Measurements from ENCODE around the gene ANK3. TPM values are rescaled to one million over a fixed set of nuclear protein-coding genes. Genes with fewer than 3 reads are reported as not detected.

Gene ANK3
- polyA plus RNA-seq (2012; ENCODE audit: insufficient read depth, insufficient read length) = not detected

DNA sequence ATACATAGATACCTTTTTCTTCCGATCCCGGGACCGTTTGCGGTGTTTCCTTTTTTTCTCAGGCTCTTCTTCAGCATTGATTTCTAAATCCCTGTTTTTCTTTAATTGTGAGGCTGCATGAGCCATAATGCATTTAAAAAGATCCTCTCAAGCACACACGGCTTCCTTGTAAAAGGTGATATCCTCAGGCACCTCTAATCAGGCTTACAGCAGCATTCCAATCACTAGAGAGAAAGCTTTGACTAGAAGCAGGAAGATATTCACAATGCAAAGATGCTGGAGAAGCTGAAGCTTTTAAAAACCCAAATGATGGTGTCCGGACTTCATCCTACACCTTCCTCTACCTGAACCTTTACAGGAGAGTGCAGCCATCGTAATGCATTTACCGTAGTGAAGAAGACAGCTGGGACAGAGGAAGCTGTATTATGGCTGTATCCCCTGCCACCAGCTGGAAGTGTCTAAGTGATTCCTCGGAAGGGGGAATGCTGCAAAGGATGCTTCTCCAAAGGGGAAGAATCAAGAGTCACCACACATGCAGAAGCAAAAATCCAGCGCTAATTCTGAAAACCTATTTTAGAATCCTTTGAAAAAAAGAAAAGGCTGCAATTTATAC is at the start of gene ANK3:
TSS of gene ANK3 (minus strand) at position 463 of the 613 bp plus-strand sequence. CDS start at position 126, 337 bp downstream.
- H3K4me3 ChIP-seq (ENCODE audit: low read length) = no peak within 1 kb of the TSS
- DNase-seq (ENCODE audit: low read depth, low spot score) = no peak

DNA sequence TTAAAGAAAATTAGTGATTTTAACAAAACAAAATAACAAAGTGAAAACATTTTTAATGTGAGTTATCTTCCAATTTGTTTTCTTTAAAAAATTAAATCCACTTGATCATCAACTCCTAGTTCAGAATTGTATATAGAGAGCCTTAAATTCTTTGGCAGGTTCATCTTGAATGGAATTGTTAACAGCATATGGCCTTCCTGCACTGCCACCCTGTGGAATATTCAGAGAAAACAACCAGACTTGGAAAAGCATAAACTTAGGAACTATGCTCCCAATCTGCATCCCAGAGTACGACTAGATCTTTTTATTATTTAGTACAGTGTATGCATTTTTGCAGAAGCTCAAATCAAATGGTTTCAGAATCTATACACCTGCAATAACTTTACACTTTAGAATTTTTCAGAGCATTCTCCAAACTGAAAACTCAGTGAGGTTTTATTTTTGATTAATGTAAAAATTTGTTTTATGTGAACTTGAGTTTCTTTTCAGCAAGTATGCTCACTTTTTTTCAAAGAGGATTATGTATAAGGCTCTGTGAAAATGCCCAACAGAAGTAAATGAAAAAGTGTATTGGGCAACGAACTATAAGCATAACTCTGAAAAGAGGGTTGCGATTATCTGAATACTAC is 44.9 kb upstream of the ANK3 start:
- no peak overlapping the region for H3K4me3 ChIP-seq (ENCODE audit: low read length)
- DNase-seq (ENCODE audit: low read depth, low spot score) = peak; percentile 10

DNA sequence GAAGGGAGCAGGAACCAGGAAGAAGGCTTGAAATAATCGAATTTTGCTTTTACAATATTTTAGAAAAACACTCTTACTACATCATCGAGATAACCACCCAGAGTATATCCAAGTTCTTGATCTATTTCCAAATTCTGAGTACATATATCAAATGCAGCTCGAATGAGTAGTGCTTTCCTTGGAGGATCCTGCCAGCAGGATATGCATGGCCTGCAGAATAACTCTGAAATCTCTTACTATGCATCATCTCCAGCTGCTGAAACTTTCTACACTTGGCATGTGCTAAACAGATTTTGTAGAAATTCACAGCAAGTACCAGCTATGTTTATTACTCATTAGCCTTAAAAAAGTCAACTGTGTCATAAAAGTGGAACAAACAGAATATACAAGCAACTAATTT is 44.0 kb upstream of the ANK3 start:
- H3K4me3 ChIP-seq (ENCODE audit: low read length) = no peak overlapping the region
- no peak for DNase-seq (ENCODE audit: low read depth, low spot score)

DNA sequence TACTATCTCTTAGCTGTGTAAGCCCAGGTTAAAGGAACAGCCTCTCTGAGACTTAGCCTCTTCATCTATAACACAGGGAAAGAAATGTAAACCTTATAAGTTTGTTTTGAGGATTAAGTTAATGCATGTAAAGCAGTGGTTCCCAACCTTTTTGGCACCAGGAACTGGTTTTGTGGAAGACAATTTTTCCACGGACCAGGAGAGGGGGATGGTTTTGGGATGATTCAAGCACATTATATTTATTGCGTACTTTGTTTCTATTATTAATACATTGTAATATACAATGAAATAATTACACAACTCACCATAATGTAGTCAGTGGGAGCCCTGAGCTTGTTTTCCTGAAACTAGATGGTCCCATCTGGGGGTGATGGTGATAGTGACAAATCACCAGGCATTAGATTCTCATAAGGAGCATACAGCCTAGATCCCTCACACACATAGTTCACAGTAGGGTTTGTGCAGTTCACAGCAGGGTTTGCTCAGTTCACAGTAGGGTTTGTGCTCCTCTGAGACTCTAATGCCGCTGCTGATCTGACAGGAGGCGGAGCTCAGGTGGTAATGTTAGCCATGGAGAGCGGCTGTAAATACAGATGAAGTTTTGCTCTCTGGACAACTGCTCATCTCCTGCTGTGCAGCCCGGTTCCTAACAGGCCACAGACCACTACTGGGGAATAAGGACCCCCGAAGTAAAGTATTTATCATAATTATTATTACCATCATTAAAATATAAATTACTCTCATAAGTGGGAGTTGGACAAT is 41.3 kb upstream of the ANK3 start:
- no peak for DNase-seq (ENCODE audit: low read depth, low spot score)
- no peak overlapping the region for H3K4me3 ChIP-seq (ENCODE audit: low read length)

DNA sequence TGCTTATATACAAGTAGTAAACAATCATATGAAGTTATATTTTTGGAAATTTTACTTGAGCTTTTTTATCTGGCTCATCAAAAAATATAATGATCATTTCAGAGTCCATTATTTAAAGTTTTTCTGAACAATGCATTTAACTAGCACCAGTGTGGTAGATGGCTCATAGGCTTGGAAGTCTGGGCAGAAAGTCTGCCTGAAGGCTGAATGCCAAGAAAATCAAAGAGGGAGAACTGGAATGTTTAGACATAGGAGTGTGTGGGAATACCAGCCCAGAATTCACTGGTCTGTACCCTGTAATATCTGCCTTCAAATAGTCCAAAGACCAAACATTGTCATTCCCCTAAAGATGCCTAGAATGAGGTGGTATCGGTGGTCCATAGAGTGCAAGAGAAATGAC is 40.3 kb upstream of the ANK3 start:
- H3K4me3 ChIP-seq (ENCODE audit: low read length) = no peak overlapping the region
- DNase-seq (ENCODE audit: low read depth, low spot score) = no peak

DNA sequence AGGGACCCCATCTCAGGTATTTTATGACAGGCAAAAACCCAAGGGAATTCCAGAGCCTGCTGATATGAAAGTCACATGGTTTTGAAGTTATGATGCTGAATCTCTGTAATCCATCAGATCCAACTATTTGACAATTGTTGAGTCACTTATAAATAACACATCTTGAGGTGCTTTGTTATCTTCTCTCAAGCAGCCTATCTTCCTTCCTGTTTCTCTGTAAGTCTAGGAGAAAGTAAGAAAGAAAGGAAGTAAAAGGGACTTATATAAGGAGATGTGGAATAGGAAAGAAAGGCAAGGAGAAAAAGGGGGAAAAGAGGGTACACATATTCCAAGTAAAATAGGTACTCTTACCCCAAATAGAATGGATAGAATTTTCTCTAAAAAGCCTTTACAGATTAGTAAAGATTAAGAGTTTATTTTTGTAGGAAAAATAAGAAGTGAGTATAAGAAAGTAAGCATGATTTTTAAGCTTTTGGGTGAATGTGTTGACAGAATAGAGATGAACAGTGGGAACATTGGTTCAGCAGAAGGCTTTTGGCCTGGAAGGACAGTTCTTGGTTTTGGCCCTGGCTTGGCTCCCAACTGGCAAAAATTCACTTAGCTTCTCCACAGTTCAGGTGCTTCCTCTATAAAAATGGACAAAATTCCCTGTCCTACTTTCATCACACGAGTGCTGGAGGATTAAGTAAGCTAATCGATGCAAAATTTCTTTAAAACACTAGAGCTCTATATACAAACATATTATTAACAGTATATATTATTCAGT is 39.6 kb upstream of the ANK3 start:
- H3K4me3 ChIP-seq (ENCODE audit: low read length) = no peak overlapping the region
- no peak for DNase-seq (ENCODE audit: low read depth, low spot score)

DNA sequence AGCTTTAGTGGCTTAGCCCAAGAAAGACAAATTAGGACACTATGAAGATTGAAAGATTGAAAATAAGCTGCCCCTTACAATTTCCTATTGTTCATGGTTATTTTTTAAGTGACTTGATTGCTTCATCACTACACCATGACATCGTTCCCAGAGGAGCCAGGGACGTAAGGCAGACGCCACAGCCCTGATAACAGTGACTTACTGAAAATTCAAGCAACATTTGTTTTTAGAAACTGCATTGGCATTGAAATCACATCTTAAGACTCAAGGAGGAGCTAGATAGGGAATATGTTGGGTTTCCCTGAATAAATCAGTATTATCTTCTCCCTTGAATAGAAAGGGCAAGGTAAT is 38.7 kb upstream of the ANK3 start:
- DNase-seq (ENCODE audit: low read depth, low spot score) = no peak
- H3K4me3 ChIP-seq (ENCODE audit: low read length) = no peak overlapping the region

DNA sequence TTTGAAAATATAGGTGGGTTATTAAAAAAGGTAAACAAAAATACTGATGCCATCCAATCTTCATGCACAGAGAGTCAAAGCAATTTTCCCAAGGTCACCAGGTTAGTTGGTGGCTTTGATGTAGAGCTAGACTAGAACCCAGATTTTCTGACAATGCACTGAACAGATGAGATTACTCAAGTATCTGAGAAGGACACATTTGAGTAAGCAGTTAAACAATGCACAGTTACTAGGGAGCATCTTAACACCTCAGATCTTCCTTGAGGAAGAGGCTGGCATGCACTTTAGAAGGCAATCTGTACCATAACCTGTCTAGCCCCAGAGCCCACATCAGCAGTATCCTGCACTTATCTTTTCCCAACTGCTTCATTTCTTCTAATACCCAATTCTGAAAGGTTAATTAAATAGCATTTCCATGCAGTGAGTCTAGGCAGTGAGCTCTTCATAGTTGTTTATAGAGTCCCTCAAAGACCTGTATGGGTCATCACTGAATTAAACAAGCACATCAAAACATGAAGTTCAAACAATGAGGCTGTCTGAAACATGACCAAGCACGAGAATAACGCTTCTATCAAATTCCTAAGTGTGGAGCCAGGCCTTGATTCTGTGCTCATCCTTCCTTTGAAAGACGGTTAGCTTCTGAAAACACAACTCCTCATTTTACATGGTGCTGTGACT is 38.2 kb upstream of the ANK3 start:
- DNase-seq (ENCODE audit: low read depth, low spot score) = no peak
- no peak overlapping the region for H3K4me3 ChIP-seq (ENCODE audit: low read length)

DNA sequence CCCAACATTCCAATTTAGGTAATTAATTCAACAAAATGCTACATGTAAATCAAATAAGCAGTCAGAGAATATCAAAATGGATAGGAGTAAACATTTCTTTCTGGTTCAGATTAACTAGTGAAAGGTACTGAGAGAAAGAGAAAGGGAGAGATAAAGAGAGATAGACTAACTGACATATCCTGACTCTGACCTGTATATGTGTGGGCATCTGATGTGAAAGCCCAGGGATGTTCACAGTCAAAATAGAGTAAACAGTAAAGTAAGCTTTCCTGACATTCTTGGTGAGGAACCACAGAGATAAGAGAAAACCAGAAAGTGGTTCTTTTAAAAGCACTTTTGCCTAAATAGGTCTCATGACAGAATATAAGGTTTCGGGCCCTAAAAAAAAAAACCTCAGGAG is 37.5 kb upstream of the ANK3 start:
- no peak for DNase-seq (ENCODE audit: low read depth, low spot score)
- no peak overlapping the region for H3K4me3 ChIP-seq (ENCODE audit: low read length)

DNA sequence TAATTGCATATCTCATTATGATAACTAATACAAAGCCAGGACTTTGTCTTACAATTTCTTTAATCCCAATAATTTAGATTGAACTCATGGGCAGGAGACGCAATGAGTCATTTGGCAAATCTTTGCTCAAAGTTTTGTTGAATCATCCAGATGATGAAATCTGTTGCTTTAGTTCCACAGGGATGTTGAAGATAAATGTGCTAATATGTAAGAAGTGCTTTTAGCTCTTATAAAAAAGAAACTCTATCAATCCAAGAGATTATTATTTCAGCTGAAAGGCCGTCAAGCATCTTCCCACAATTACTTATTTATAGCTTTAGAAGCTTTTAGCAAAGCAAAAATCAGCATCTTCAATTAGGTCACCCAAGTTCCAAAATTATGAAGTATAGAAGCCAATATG is 36.8 kb upstream of the ANK3 start:
- DNase-seq (ENCODE audit: low read depth, low spot score) = no peak

DNA sequence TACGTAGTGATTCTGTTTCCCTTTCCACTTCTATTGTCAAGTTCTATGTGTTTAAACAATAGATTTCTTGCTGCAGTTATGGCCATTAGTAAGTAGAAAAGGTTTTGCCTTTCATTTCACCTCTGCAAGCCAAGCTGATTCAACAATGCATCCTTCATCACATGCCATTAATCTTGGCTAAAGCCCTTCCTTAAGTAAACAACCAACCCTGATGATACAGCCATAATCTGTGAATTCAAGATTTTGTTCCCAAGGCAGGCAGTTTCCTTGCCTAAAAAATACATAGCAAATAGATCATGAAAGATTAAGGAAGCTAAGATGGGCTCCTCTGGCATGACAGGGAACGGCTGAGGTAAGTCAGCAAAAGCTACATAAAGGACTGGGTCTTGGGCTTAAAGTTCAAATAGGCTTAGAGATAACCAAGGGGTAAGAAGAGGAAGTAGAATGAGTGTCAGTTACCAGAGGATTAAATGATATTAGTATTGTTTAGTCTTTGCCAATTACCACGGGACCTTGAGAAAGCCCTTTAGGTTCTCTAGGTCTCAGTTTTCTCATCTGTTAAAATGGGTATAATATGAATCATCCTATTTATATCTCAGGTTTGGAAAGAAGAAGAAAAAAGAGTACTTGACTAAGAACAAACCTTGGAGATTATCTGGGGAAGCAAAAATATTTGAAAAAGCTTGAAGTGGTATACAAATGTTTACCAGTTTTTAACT is 35.9 kb upstream of the ANK3 start:
- no peak overlapping the region for H3K4me3 ChIP-seq (ENCODE audit: low read length)
- no peak for DNase-seq (ENCODE audit: low read depth, low spot score)

More for the DNA sequence above, 36.8 kb upstream of the ANK3 start:
- H3K4me3 ChIP-seq (ENCODE audit: low read length) = no peak overlapping the region

DNA sequence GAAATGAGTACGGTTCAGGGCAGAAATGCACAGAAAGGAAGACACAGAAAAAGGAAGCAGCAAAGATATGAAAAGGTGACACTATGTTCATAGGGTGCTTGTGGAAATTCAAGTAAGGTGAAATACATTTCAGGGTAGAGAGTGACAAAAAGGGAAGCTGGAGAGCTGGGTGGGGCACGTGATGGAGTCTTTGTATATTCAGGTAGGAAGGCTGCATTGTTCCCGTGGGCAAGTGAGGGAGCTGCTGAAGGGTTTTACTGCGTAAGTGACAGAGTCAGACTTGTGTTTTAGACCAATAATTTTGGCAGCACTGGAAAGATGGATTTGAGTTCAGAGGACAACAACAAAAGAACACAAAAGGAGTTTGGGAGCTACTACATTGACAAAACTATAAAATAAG is 35.3 kb upstream of the ANK3 start:
- H3K4me3 ChIP-seq (ENCODE audit: low read length) = no peak overlapping the region
- no peak for DNase-seq (ENCODE audit: low read depth, low spot score)

DNA sequence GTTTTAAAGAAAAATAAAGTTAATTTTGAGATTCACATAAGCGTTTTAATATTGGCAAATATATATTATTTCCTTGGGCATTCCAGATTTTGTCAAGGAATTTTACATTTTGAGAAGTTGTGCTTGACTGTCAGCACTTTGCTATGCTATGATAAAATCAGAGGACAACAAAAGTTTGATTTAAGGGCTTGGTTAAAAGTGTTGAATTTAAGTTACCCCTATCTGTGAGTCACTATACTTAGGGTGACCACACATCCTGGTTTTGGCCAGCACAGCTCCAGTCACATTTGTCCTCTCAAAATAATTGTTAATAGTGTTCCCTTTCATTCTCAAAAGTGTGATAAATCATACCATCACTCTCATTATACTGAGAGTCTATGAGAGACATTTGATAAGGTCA is 34.2 kb upstream of the ANK3 start:
- H3K4me3 ChIP-seq (ENCODE audit: low read length) = no peak overlapping the region
- no peak for DNase-seq (ENCODE audit: low read depth, low spot score)

DNA sequence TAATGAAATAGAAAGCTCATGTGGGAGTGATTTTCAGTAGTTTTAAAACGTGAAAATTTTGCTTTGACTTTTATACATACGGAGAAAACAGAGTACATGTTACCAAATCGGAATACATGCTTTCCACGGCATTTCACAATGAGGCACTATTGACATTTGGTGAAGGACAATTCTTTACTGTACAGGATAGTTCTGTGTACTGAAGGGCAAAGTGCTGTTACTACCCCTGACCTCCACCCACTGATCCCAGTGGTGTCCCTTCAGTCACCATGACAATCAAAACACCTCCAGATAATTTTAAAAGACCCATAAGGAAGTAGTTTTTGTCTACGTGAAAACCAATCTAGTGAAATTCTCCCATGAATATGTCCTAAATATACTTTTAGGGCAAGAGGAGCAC is 33.1 kb upstream of the ANK3 start:
- no peak overlapping the region for H3K4me3 ChIP-seq (ENCODE audit: low read length)
- no peak for DNase-seq (ENCODE audit: low read depth, low spot score)

DNA sequence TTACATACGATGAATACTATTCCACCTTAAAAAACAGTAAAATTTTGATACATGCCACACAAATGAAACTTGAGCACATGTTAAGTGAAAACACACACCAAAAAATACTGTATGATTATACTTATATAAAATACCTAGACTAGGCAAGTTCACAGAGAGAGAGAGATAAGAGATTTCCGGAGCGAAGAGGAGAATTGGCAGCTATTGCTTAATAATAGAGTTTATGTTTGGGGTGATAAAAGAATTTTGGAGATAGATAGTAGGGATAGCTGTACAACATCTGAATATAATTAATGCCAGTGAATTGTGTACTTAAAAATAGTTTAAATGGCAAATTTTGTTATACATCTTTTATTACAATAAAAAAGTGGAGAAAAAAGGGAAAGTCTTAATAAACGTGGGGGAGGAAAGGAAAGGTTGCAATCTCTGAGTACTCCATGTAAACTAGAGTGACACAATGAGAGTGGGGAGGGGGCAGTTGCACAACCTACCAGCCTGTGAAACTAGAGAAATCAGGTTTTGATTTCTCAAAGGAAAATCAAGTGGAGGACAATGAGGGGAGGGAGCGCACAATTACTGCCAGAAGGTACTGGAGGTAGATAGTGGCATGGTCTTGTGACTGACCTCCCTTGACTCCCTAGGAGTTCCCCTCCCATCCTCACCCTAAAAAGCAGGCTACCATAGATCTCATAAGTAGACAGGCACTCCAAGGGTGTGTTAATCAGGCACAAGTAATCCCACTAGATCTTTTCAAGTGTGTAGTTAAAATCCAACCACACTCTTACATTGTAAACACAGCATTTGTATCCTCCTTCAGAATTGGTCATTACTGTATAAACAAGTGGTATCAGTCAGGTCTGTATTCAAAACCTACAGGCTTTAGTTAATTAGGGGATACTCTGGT is 31.6 kb upstream of the ANK3 start:
- no peak for DNase-seq (ENCODE audit: low read depth, low spot score)
- H3K4me3 ChIP-seq (ENCODE audit: low read length) = no peak overlapping the region

DNA sequence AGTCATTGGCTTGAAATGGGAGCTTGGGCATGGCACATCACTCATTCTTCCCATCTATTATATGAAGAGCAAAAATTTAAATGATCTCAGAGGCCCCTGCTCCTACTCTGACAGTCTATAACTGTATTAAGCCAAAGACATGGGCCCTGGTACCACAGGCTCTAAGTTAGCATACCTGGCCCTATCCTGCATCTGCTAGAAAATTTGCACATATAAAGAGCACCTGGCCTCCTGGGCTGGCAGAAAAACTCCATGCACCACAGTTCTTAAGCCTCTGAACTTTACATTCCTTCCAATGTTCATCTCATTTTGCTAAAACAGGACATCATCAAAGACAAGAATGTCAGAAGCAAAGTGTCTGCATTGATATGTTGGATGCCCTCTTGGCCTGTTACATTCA is 29.6 kb upstream of the ANK3 start:
- no peak overlapping the region for H3K4me3 ChIP-seq (ENCODE audit: low read length)
- DNase-seq (ENCODE audit: low read depth, low spot score) = no peak

DNA sequence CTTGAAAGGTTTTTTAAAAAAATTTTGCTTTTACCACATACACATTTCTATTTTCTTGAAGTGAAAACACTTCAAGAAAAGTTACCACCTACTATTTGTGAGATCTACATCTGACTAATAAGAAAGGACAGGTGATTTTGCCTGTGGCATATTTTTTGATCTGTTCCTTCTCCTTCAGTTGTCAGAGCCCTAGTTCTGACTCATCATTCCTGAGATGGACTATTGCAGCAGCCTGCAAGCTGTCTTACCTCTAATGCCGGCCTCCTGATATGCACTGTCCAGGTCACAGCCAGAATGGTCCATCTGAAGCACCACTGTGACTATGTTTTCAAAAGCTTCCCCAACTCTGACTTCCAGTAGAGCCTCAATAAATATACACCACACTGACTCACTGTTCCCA is 28.2 kb upstream of the ANK3 start:
- DNase-seq (ENCODE audit: low read depth, low spot score) = no peak
- H3K4me3 ChIP-seq (ENCODE audit: low read length) = no peak overlapping the region

DNA sequence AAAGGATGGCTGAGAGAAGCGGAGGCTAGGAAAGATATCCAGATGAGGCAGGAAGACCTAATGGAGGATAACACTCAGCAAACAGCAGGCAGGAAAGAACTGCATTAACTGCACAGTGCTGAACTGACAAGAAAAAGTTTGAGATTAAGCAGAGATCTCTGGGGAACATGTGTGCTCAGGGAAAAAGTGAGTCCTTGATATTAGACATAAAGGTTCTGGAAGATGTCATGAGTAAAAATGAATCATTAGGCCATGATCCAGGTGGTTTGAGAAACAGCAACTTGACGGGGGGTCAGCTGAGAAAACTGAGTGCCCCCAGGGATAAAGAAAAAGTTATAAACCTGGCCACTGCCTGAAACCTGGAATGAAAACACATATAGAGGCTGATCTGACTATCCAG is 27.3 kb upstream of the ANK3 start:
- no peak overlapping the region for H3K4me3 ChIP-seq (ENCODE audit: low read length)
- no peak for DNase-seq (ENCODE audit: low read depth, low spot score)

Measured in Jurkat, Clone E6-1 (cell line).